HCT116 (cell line): ENCODE data around the gene MEGF10. TPM values are rescaled to one million over a fixed set of nuclear protein-coding genes. Genes with fewer than 3 reads are reported as not detected.

Experiments used
- ATAC-seq: fragments of 200-7000 bp; cut with Tn5 transposase; 2 replicates; pipeline ENCODE4 v1.9.1; 2020; ENCODE audit warnings: mild to moderate bottlenecking, moderate library complexity
- BruUV-seq: library from RNA; stranded (reverse); fragments of 400-500 nt; replicated peaks from 2 replicates; lab custom pipeline; 2021; lab: Mats Ljungman, UMichigan
- CTCF ChIA-PET: fragments of 300-600 bp; sonication (Branson Sonifier 250); formaldehyde crosslinking; loops from one replicate; lab custom pipeline; 2021; ENCODE audit warnings: antibody characterized with exemption; lab: Charles Lee
- POLR2A ChIA-PET: fragments of 300-600, 350-600 bp; sonication (Branson Sonifier 250); formaldehyde crosslinking; loops from one replicate; lab custom pipeline; 2021; ENCODE audit warnings: antibody characterized with exemption; lab: Charles Lee
- RAD21 ChIA-PET, 2 experiments: fragments of 300-600 bp; sonication (Branson Sonifier 250); formaldehyde crosslinking; loops; one replicate each; lab custom pipeline; 2023; ENCODE audit warnings: low total read pairs in 2 of 2; ENCODE audit not compliant: uncharacterized antibody in 2 of 2, unreplicated experiment in 2 of 2, low non-redundant PET in 1 of 2; lab: Charles Lee
- DNase-seq: peaks from one replicate; pipeline ENCODE4 v3.0.0-alpha.2; 2010; ENCODE audit warnings: low read depth, low spot score
- H2AFZ ChIP-seq: fragments of 200-600 bp; shearing (Covaris generic), sonication (generic); 2 replicates; pipeline ENCODE4 v1.6.1; 2017; ENCODE audit warnings: low read depth, mixed run types, mixed read lengths, antibody characterized with exemption, low read length; ENCODE audit not compliant: poor library complexity, severe bottlenecking
- H3K27ac ChIP-seq: 2 replicates; pipeline ENCODE4 v1.5.1; 2012; ENCODE audit warnings: low read depth, low read length
- H3K27me3 ChIP-seq: fragments of 200-600 bp; sonication (generic); 2 replicates; pipeline ENCODE4 v1.6.1; 2016; ENCODE audit warnings: mixed run types, low read length, mixed read lengths; ENCODE audit not compliant: insufficient read depth
- H3K36me3 ChIP-seq, 2 experiments: fragments of 200-500 bp in 1 of 2; fragments of 200-600 bp in 1 of 2; sonication (Bioruptor generic) in 1 of 2; sonication (generic) in 1 of 2; 2 replicates each; pipeline versions ENCODE4 v1.5.1 to v1.6.1; 2014 to 2016; ENCODE audit warnings: low read length in 2 of 2, inconsistent platforms in 1 of 2, mixed read lengths in 1 of 2, mixed run types in 1 of 2; ENCODE audit not compliant: insufficient read depth in 2 of 2, control insufficient read depth in 1 of 2
- H3K4me1 ChIP-seq, 2 experiments: fragments of 200-600 bp in 1 of 2; sonication (generic) in 1 of 2; 2 replicates each; pipeline versions ENCODE4 v1.5.1 to v1.6.1; 2012 to 2017; ENCODE audit warnings: low read length in 2 of 2, inconsistent platforms in 1 of 2, mild to moderate bottlenecking in 1 of 2, mixed read lengths in 1 of 2, mixed run types in 1 of 2, moderate library complexity in 1 of 2; ENCODE audit not compliant: insufficient read depth in 2 of 2, control insufficient read depth in 1 of 2
- H3K4me2 ChIP-seq: fragments of 200-600 bp; sonication (generic); 2 replicates; pipeline ENCODE4 v1.6.1; 2017; ENCODE audit warnings: mixed run types, low read length, mixed read lengths
- H3K4me3 ChIP-seq, 2 experiments: fragments of 200-600 bp in 1 of 2; sonication (generic) in 1 of 2; replicated peaks in 1 of 2; 2 replicates each; pipeline ENCODE4 v1.5.1; 2011 to 2016; ENCODE audit warnings: low read length in 2 of 2, control low read depth in 1 of 2, low read depth in 1 of 2, mild to moderate bottlenecking in 1 of 2, mixed read lengths in 1 of 2, mixed run types in 1 of 2
- H3K79me2 ChIP-seq: fragments of 200-600 bp; sonication (generic); 2 replicates; pipeline ENCODE4 v1.6.1; 2017; ENCODE audit warnings: mild to moderate bottlenecking, mixed run types, low read length, moderate library complexity, mixed read lengths; ENCODE audit not compliant: insufficient read depth
- H3K9ac ChIP-seq: fragments of 200-600 bp; sonication (generic); 2 replicates; pipeline ENCODE4 v1.6.1; 2016; ENCODE audit warnings: low read length, mixed read lengths
- H3K9me2 ChIP-seq: fragments of 200-600 bp; sonication (generic), shearing (Covaris generic); 2 replicates; pipeline ENCODE4 v1.6.1; 2017; ENCODE audit warnings: mixed run types, mild to moderate bottlenecking, moderate library complexity; ENCODE audit not compliant: insufficient read depth
- H3K9me3 ChIP-seq, 2 experiments: fragments of 200-500 bp in 1 of 2; fragments of 200-600 bp in 1 of 2; sonication (Bioruptor generic) in 1 of 2; sonication (generic) in 1 of 2; 2 replicates each; pipeline ENCODE4 v1.6.1; 2014 to 2017; ENCODE audit warnings: low read length in 2 of 2, mixed read lengths in 2 of 2, inconsistent platforms in 1 of 2, low read depth in 1 of 2, mild to moderate bottlenecking in 1 of 2, mixed run types in 1 of 2, moderate library complexity in 1 of 2; ENCODE audit not compliant: control insufficient read depth in 1 of 2, insufficient read depth in 1 of 2
- H4K20me1 ChIP-seq: fragments of 200-600 bp; sonication (generic), shearing (Covaris generic); 2 replicates; pipeline ENCODE4 v1.6.1; 2017; ENCODE audit warnings: mixed run types, mild to moderate bottlenecking, moderate library complexity; ENCODE audit not compliant: insufficient read depth
- CBX3 ChIP-seq: IDR thresholded peaks from 2 replicates; pipeline ENCODE4 v1.6.1; 2012; ENCODE audit warnings: low read depth
- CEBPB ChIP-seq: IDR thresholded peaks from 2 replicates; pipeline ENCODE4 v1.6.1; 2012; ENCODE audit warnings: low read depth
- EGR1 ChIP-seq: IDR thresholded peaks from 2 replicates; pipeline ENCODE4 v1.6.1; 2012; ENCODE audit warnings: low read depth
- EZH2phosphoT487 ChIP-seq: fragments of 200-600 bp; IDR thresholded peaks from 2 replicates; pipeline ENCODE4 v1.6.1; 2018; ENCODE audit warnings: antibody characterized with exemption, borderline replicate concordance
- FOSL1 ChIP-seq: IDR thresholded peaks from 2 replicates; pipeline ENCODE4 v1.6.1; 2012; ENCODE audit warnings: low read depth
- POLR2AphosphoS5 ChIP-seq: IDR thresholded peaks from 2 replicates; pipeline ENCODE4 v1.6.1; 2011; ENCODE audit warnings: mild to moderate bottlenecking, low read depth, low read length, moderate library complexity
- RAD21 ChIP-seq: IDR thresholded peaks from 2 replicates; pipeline ENCODE4 v1.6.1; 2012; ENCODE audit warnings: low read depth, mild to moderate bottlenecking
- SIN3A ChIP-seq: IDR thresholded peaks from 2 replicates; pipeline ENCODE4 v1.6.1; 2012; ENCODE audit warnings: low read depth
- SP1 ChIP-seq: IDR thresholded peaks from 2 replicates; pipeline ENCODE4 v1.6.1; 2012; ENCODE audit warnings: low read depth
- TCF7L2 ChIP-seq: IDR thresholded peaks from 2 replicates; pipeline ENCODE4 v1.7.0; 2011; ENCODE audit warnings: borderline replicate concordance, inconsistent platforms; ENCODE audit not compliant: insufficient read depth, insufficient read length; ENCODE audit errors: extremely low read depth
- ZFX ChIP-seq: fragments of 450-650 bp; IDR thresholded peaks from 2 replicates; pipeline ENCODE4 v1.6.1; 2017
- intact Hi-C: fragments of 100-400 bp; cut with micrococcal nuclease; formaldehyde crosslinking; loops from 2 replicates; pipeline ENCODE4 v1.10.0; 2022
- total RNA-seq: library from RNA; stranded (reverse); gene quantifications from one replicate; pipeline ENCODE4 v1.2.1, GENCODE V29; 2021; ENCODE audit not compliant: unreplicated experiment
- TF ChIP-seq, protein P1 (sequence below), 3 experiments: fragments of 200-600 bp in 1 of 3; sonication (generic) in 1 of 3; IDR thresholded peaks in 2 of 3; conservative IDR thresholded peaks in 1 of 3; 2 replicates each; pipeline ENCODE4 v1.5.1; 2012 to 2017; ENCODE audit warnings: low read depth in 2 of 3, low read length in 2 of 3, antibody characterized with exemption in 1 of 3, borderline replicate concordance in 1 of 3, control low read depth in 1 of 3, mild to moderate bottlenecking in 1 of 3, mixed read lengths in 1 of 3, mixed run types in 1 of 3, moderate library complexity in 1 of 3; ENCODE audit not compliant: insufficient read depth in 1 of 3
- TF ChIP-seq, protein P2 (sequence below): IDR thresholded peaks from 2 replicates; pipeline ENCODE4 v1.6.1; 2011; ENCODE audit warnings: mild to moderate bottlenecking, low read length, moderate library complexity; ENCODE audit not compliant: insufficient replicate concordance; ENCODE audit errors: extremely low read depth
- TF ChIP-seq, protein P3 (sequence below): IDR thresholded peaks from 2 replicates; pipeline ENCODE4 v1.6.1; 2012
- TF ChIP-seq, protein P4 (sequence below): IDR thresholded peaks from 2 replicates; pipeline ENCODE4 v1.6.1; 2012

Gene MEGF10
- total RNA-seq, 1 experiment from 2014 or later, result 0.02 TPM

DNA sequence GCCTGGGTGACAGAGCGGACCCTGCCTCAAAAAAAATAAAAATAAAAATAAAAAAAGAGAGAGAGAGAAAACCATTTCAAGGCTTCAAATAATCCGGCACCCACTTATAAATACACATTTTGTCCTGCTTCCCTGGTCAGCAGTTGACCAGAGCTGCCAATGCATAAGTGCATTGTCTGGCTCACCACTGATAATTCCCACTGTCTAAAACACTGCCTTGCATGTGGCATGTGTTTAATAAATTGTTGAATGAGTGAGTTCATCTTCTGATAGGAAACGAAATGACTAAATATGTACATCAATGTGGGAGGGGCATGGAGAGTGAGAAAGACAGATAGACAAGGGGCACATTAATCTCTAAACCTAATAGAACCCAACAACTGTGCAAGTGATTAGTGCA, 42.9 kb downstream of the MEGF10 start (continued):
- TF ChIP-seq, protein P1, sequence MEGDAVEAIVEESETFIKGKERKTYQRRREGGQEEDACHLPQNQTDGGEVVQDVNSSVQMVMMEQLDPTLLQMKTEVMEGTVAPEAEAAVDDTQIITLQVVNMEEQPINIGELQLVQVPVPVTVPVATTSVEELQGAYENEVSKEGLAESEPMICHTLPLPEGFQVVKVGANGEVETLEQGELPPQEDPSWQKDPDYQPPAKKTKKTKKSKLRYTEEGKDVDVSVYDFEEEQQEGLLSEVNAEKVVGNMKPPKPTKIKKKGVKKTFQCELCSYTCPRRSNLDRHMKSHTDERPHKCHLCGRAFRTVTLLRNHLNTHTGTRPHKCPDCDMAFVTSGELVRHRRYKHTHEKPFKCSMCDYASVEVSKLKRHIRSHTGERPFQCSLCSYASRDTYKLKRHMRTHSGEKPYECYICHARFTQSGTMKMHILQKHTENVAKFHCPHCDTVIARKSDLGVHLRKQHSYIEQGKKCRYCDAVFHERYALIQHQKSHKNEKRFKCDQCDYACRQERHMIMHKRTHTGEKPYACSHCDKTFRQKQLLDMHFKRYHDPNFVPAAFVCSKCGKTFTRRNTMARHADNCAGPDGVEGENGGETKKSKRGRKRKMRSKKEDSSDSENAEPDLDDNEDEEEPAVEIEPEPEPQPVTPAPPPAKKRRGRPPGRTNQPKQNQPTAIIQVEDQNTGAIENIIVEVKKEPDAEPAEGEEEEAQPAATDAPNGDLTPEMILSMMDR (IDR thresholded peaks at IDR 0.05 in 2 of 3, conservative IDR thresholded peaks at IDR 0.05 in 1 of 3; ENCODE audit: borderline replicate concordance in 1 of 3, insufficient read depth in 1 of 3, low read depth in 2 of 3, low read length in 2 of 3), result no peak
- no peak for TF ChIP-seq EGR1

DNA sequence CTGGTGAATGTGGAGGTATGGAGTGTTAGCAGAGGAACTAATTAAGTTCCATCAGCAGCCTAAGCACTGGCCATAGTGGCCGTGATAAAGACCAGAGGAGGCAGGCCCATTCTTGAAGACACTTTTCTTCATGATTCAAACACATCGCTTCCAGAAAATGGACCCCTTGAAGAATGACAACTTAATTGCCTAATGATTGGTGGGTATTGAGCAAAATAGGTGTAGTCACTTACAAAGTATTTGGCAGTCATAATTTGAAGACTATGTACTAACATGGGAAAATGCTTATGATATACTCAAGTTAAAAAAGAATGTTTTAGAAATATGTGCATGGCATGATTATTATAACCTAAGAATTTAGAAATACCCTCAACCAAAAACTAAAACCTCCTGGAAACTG, 44.8 kb downstream of the MEGF10 start:
- Histone ChIP-seq H3K27me3 (no peaks in the 10 kb centered on the region), H3K9me2 (no peaks in the 10 kb centered on the region), H3K4me2 (no peak overlapping the region), H3K4me3 (no peak overlapping the region), H2AFZ (no peak overlapping the region), H3K27ac (no peak overlapping the region), H3K36me3 (no peaks in the 10 kb centered on the region), H3K79me2 (no peaks in the 10 kb centered on the region), H3K9ac (no peak overlapping the region), H3K4me1 (no peaks in the 10 kb centered on the region), H3K9me3 (no peaks in the 10 kb centered on the region), H4K20me1 (no peaks in the 10 kb centered on the region)
- TF ChIP-seq RAD21 (no peak), CEBPB (no peak), SP1 (no peak), ZFX (no peak), EGR1 (no peak), SIN3A (no peak), FOSL1 (no peak), EZH2phosphoT487 (no peak), TCF7L2 (no peak), CBX3 (no peak), POLR2AphosphoS5 (no peak)
- TF ChIP-seq, protein P2, sequence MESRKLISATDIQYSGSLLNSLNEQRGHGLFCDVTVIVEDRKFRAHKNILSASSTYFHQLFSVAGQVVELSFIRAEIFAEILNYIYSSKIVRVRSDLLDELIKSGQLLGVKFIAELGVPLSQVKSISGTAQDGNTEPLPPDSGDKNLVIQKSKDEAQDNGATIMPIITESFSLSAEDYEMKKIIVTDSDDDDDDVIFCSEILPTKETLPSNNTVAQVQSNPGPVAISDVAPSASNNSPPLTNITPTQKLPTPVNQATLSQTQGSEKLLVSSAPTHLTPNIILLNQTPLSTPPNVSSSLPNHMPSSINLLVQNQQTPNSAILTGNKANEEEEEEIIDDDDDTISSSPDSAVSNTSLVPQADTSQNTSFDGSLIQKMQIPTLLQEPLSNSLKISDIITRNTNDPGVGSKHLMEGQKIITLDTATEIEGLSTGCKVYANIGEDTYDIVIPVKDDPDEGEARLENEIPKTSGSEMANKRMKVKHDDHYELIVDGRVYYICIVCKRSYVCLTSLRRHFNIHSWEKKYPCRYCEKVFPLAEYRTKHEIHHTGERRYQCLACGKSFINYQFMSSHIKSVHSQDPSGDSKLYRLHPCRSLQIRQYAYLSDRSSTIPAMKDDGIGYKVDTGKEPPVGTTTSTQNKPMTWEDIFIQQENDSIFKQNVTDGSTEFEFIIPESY, result no peak
- TF ChIP-seq, protein P3, sequence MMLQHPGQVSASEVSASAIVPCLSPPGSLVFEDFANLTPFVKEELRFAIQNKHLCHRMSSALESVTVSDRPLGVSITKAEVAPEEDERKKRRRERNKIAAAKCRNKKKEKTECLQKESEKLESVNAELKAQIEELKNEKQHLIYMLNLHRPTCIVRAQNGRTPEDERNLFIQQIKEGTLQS, result no peak
- TF ChIP-seq, protein P4, sequence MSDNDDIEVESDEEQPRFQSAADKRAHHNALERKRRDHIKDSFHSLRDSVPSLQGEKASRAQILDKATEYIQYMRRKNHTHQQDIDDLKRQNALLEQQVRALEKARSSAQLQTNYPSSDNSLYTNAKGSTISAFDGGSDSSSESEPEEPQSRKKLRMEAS, result no peak
- DNase-seq (no peak), ATAC-seq (no peak)
- ChIA-PET POLR2A (no interaction called here), CTCF (no interaction called here), RAD21 (no interaction called here)
- no TSS peak for BruUV-seq
- intact Hi-C loops, result no loop called here
